Upper lobe of left lung (tissue), 4 donors: ENCODE results near the gene YY2.

ENCODE experiments used
- POLR2AphosphoS5 ChIP-seq, 2 donors: sonication (generic); formaldehyde crosslinking; IDR thresholded peaks; one replicate each; pipeline ENCODE4 v1.5.1; 2017; ENCODE audit warnings: antibody characterized with exemption in 2 of 2
- TF ChIP-seq, protein P1 (sequence below), 6 experiments: fragments of 450-650 bp in 4 of 6; fragments of 200-600 bp in 2 of 6; sonication (generic) in 2 of 6; IDR thresholded peaks; one replicate each; pipeline ENCODE4 v1.5.1; 2016 to 2019; ENCODE audit warnings: antibody characterized with exemption in 6 of 6

- no peak for TF ChIP-seq POLR2AphosphoS5 (IDR thresholded peaks at IDR 0.05)
- TF ChIP-seq, protein P1, sequence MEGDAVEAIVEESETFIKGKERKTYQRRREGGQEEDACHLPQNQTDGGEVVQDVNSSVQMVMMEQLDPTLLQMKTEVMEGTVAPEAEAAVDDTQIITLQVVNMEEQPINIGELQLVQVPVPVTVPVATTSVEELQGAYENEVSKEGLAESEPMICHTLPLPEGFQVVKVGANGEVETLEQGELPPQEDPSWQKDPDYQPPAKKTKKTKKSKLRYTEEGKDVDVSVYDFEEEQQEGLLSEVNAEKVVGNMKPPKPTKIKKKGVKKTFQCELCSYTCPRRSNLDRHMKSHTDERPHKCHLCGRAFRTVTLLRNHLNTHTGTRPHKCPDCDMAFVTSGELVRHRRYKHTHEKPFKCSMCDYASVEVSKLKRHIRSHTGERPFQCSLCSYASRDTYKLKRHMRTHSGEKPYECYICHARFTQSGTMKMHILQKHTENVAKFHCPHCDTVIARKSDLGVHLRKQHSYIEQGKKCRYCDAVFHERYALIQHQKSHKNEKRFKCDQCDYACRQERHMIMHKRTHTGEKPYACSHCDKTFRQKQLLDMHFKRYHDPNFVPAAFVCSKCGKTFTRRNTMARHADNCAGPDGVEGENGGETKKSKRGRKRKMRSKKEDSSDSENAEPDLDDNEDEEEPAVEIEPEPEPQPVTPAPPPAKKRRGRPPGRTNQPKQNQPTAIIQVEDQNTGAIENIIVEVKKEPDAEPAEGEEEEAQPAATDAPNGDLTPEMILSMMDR (IDR thresholded peaks at IDR 0.05), result no peak
These were observed 7.5 kb downstream of the YY2 start for GRCh38 chrX:21863241-21863640.
